ENCODE results near the gene CRHR1.

DNA sequence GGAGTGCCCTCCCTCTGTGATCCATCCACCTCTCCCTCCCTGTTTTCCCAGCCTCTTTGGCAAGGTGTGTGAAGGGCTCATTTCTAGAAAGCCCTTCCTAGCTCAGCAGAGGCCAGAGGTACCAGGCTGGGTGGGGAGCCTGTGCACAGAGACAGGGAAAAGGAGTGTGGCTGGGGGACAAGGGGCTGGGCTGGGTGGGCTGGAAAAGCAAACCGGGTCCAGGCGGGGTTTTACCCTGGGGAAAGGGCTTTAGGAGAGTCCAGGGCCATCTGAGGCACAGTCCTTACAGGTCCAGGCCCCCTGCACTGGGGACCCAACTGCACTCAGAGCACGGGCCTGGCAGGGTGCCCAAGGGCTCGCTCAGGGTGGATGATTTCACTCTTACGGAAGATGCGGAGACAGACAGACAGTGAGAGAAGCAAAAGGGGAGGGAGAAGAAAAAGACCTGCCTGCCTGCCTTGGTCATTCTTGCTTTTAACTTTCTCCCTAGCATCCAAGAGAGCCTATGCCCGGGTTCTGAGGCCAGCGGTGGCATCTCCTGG is 7.0 kb downstream of the CRHR1 start:
- no peak for TF ChIP-seq CTCF (IDR thresholded peaks at IDR 0.05; ENCODE audit: low read depth, low read length)
- no peak for TF ChIP-seq EZH2phosphoT487 (IDR thresholded peaks at IDR 0.05; ENCODE audit: low read depth)

Data from OCI-LY3 (cell line).